ENCODE results near the gene THADA.

The THADA gene

GRCh38 chr2:43265421-43265820 lies 330.4 kb downstream of the THADA start (continued):
- no peak for TF ChIP-seq ZBTB48 (tag by site-specific recombination; IDR thresholded peaks at IDR 0.05)

DNA sequence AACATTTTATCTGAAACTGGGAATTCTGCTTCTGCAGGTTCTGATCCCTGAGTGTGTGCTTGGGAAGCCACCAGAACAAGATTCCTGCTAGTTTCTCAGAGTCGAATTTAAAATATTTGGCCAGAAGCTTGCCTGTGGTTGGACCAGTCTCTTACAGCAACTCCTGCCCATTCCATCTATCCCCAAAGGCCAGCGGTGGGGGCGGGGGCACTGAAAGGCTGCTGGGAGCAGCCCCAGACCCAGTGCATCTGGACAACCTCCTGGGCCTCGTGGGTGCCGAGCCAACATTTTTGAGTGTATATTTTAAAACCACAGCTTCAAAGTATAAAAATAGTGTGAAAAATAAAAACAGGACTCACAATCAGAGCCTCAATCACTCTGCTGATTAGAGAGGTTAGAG lies 330.8 kb downstream of the THADA start:
- no peak for TF ChIP-seq ZNF692 (tag by site-specific recombination; IDR thresholded peaks at IDR 0.05)
- H3K27ac ChIP-seq (ENCODE audit: extremely low read depth, low read depth, low read length): no peak overlapping the region
- ChIA-PET POLR2A (no interaction called here), CTCF (interaction anchor here (0.7 to 1.1 kb wide), 2 partner anchors 22 to 219 kb away, joined by 4 to 6 read pairs; no protein-coding TSS in a partner anchor)
- no peaks in the 10 kb centered on the region for H3K9me3 ChIP-seq (ENCODE audit: control insufficient read depth, insufficient read depth, low read depth, low read length)
- H3K4me1 ChIP-seq (ENCODE audit: control insufficient read depth, insufficient read depth, low read length): no peaks in the 10 kb centered on the region
- H3K4me3 ChIP-seq (ENCODE audit: low read depth, low read length): no peak overlapping the region
- H3K36me3 ChIP-seq (ENCODE audit: control insufficient read depth in 2 of 2, insufficient read depth in 1 of 2, low read length in 2 of 2): no peaks in the 10 kb centered on the region; a peak in 1 of 3 replicates

DNA sequence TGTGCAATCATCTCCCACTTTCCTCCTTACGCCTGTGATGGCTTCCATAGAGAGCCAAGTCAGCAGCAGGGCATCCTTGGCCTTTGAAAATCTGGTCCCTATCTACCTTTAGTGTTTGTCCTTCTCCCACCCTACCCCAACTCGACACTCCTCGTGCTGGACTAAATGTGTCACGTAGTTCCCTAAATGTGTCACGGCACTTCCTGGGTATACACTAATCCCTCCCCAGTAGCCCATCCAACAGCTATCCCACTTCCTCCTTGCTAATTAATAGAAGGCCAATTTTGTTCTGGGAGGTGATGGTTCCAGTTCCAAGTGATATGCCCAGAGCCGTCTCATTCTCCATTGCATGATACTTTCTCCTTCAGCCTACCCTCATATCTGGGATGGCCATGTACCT lies 332.9 kb downstream of the THADA start:
- no peak for TF ChIP-seq ZNF510 (tag by site-specific recombination; IDR thresholded peaks at IDR 0.05; ENCODE audit: insufficient replicate concordance)
- TF ChIP-seq ZBTB21 (tag by site-specific recombination; IDR thresholded peaks at IDR 0.05): no peak
- no peak for TF ChIP-seq ZNF791 (tag by site-specific recombination; IDR thresholded peaks at IDR 0.05)
- TF ChIP-seq ZBTB8A (tag by site-specific recombination; IDR thresholded peaks at IDR 0.05): no peak
- no peak for TF ChIP-seq ZNF692 (tag by site-specific recombination; IDR thresholded peaks at IDR 0.05)
- TF ChIP-seq ZNF23 (tag by site-specific recombination; IDR thresholded peaks at IDR 0.05; ENCODE audit: borderline replicate concordance): no peak
- TF ChIP-seq PRDM1 (tag by site-specific recombination; IDR thresholded peaks at IDR 0.05): no peak
- TF ChIP-seq ZNF184 (tag by site-specific recombination; IDR thresholded peaks at IDR 0.05): no peak
- TF ChIP-seq PBX3 (CRISPR knock-in tag; IDR thresholded peaks at IDR 0.05): no peak
- no peak for TF ChIP-seq ZNF701 (tag by site-specific recombination; IDR thresholded peaks at IDR 0.05)
- TF ChIP-seq ZNF529 (tag by site-specific recombination; IDR thresholded peaks at IDR 0.05; ENCODE audit: insufficient replicate concordance): no peak
- TF ChIP-seq ZNF248 (tag by site-specific recombination; IDR thresholded peaks at IDR 0.05): no peak
- TF ChIP-seq BCL11B (tag by site-specific recombination; IDR thresholded peaks at IDR 0.05; ENCODE audit: low read depth): no peak
- TF ChIP-seq ZNF10 (tag by site-specific recombination; IDR thresholded peaks at IDR 0.05): no peak
- no peak for TF ChIP-seq ZNF324 (tag by site-specific recombination; IDR thresholded peaks at IDR 0.05)
- ChIA-PET POLR2A (no interaction called here), CTCF (interaction anchor here (0.6 kb wide), 1 partner anchor 139 kb away, joined by 5 read pairs; no protein-coding TSS in a partner anchor)
- no peaks in the 10 kb centered on the region for H3K9me3 ChIP-seq (ENCODE audit: control insufficient read depth, insufficient read depth, low read depth, low read length)
- no peaks in the 10 kb centered on the region; a peak in 1 of 3 replicates for H3K36me3 ChIP-seq (ENCODE audit: control insufficient read depth in 2 of 2, insufficient read depth in 1 of 2, low read length in 2 of 2)
- H3K4me3 ChIP-seq (ENCODE audit: low read depth, low read length): no peak overlapping the region
- no peaks in the 10 kb centered on the region for H3K4me1 ChIP-seq (ENCODE audit: control insufficient read depth, insufficient read depth, low read length)
- H3K27ac ChIP-seq (ENCODE audit: extremely low read depth, low read depth, low read length): no peak overlapping the region

DNA sequence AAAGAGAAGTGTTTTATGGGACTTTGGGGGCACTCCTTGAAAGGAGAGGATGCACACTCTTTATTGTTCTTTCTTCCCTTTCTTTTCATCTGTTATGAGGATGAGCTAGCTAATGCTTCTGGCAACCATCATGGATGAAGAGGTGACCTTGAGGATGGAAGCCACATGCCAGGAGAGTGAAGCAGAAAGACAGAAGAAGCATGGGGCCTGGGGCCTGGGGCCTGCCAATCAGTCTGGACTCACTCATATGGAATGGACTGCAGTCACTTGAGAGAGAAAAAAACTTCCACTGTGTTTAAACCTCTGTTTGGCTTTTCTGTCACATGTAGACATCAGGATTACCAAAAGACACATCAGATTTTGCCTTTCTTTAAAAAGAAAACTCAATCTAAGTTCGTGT lies 333.6 kb downstream of the THADA start:
- TF ChIP-seq ZNF701 (tag by site-specific recombination; IDR thresholded peaks at IDR 0.05): no peak
- TF ChIP-seq ZNF585B (tag by site-specific recombination; IDR thresholded peaks at IDR 0.05): no peak
- Histone ChIP-seq H3K4me3 (ENCODE audit: low read depth, low read length) (no peak overlapping the region), H3K9me3 (ENCODE audit: control insufficient read depth, insufficient read depth, low read depth, low read length) (no peaks in the 10 kb centered on the region), H3K36me3 (ENCODE audit: control insufficient read depth in 2 of 2, insufficient read depth in 1 of 2, low read length in 2 of 2) (no peaks in the 10 kb centered on the region; a peak in 1 of 3 replicates), H3K4me1 (ENCODE audit: control insufficient read depth, insufficient read depth, low read length) (no peaks in the 10 kb centered on the region), H3K27ac (ENCODE audit: extremely low read depth, low read depth, low read length) (no peak overlapping the region)
- CTCF ChIA-PET: interaction anchor here (0.6 kb wide), 1 partner anchor 222 kb away, joined by 3 read pairs; no protein-coding TSS in a partner anchor
- POLR2A ChIA-PET: no interaction called here

Data from HEK293 (cell line).